Mesothelial cell of epicardium (in vitro differentiated cells): ENCODE measurements around the gene CARD9. TPM values are rescaled to one million over a fixed set of nuclear protein-coding genes. Genes with fewer than 3 reads are reported as not detected.

ENCODE experiments used
- DNase-seq, 2 experiments: peaks; one replicate each; pipeline ENCODE4 v3.0.0; 2021; ENCODE audit warnings: low spot score in 2 of 2; ENCODE audit not compliant: unreplicated experiment in 2 of 2
- H3K27ac Mint-ChIP-seq: 2 replicates; pipeline ENCODE4 v1.8.0; 2021; ENCODE audit warnings: mixed read lengths
- H3K27me3 Mint-ChIP-seq: 2 replicates; pipeline ENCODE4 v1.8.0; 2021; ENCODE audit warnings: low read depth, mixed read lengths
- H3K36me3 Mint-ChIP-seq: 2 replicates; pipeline ENCODE4 v1.8.0; 2021; ENCODE audit warnings: mixed read lengths
- H3K4me1 Mint-ChIP-seq: 2 replicates; pipeline ENCODE4 v1.8.0; 2021; ENCODE audit warnings: mixed read lengths
- H3K4me3 Mint-ChIP-seq: 2 replicates; pipeline ENCODE4 v1.8.0; 2021; ENCODE audit warnings: mild to moderate bottlenecking, moderate library complexity, mixed read lengths
- H3K9me3 Mint-ChIP-seq: 2 replicates; pipeline ENCODE4 v1.8.0; 2021; ENCODE audit warnings: mixed read lengths
- CTCF ChIP-seq: fragments of 200-600 bp; sonication (generic); IDR thresholded peaks from one replicate; pipeline ENCODE4 v1.5.0; 2021; ENCODE audit warnings: antibody characterized with exemption; ENCODE audit not compliant: unreplicated experiment
- total RNA-seq: library from RNA; stranded (reverse); gene quantifications from 3 replicates; pipeline ENCODE4 v1.2.1, GENCODE V29; 2021

The CARD9 gene
- total RNA-seq, 1 donor from 2014 or later = 4.9 TPM

GRCh38 chr9:136368190-136368589, 5.3 kb downstream of the CARD9 start:
- no peaks in the 10 kb centered on the region for H3K36me3 Mint-ChIP-seq
- DNase-seq = no peak
- no peaks in the 10 kb centered on the region for H3K9me3 Mint-ChIP-seq
- no peaks in the 10 kb centered on the region for H3K27me3 Mint-ChIP-seq
- H3K4me1 Mint-ChIP-seq = peaks cover 14% of the 10 kb centered on the region
- no peak overlapping the region for H3K27ac Mint-ChIP-seq
- TF ChIP-seq CTCF = no peak
- no peak overlapping the region for H3K4me3 Mint-ChIP-seq

GRCh38 chr9:136367296-136368145, 5.9 kb downstream of the CARD9 start:
- no peak overlapping the region for H3K27ac Mint-ChIP-seq
- H3K4me3 Mint-ChIP-seq = no peak overlapping the region
- H3K36me3 Mint-ChIP-seq = no peaks in the 10 kb centered on the region
- TF ChIP-seq CTCF = no peak
- H3K27me3 Mint-ChIP-seq = no peaks in the 10 kb centered on the region
- no peaks in the 10 kb centered on the region for H3K9me3 Mint-ChIP-seq
- no peak for DNase-seq
- H3K4me1 Mint-ChIP-seq = peaks cover 12% of the 10 kb centered on the region

GRCh38 chr9:136366826-136367225, 6.6 kb downstream of the CARD9 start:
- H3K9me3 Mint-ChIP-seq = no peaks in the 10 kb centered on the region
- TF ChIP-seq CTCF = no peak
- DNase-seq = no peak
- no peaks in the 10 kb centered on the region for H3K27me3 Mint-ChIP-seq
- H3K27ac Mint-ChIP-seq = no peak overlapping the region
- no peaks in the 10 kb centered on the region for H3K36me3 Mint-ChIP-seq
- peaks cover 9% of the 10 kb centered on the region for H3K4me1 Mint-ChIP-seq
- H3K4me3 Mint-ChIP-seq = no peak overlapping the region

GRCh38 chr9:136365775-136366222, 7.7 kb downstream of the CARD9 start:
- no peaks in the 10 kb centered on the region for H3K27me3 Mint-ChIP-seq
- no peak for TF ChIP-seq CTCF
- H3K27ac Mint-ChIP-seq = no peak overlapping the region

GRCh38 chr9:136364942-136365774, 8.3 kb downstream of the CARD9 start:
- Mint-ChIP-seq H3K4me3 (peak overlapping the region; percentile 20), H3K9me3 (no peaks in the 10 kb centered on the region), H3K4me1 (peaks cover 11% of the 10 kb centered on the region), H3K36me3 (no peaks in the 10 kb centered on the region), H3K27me3 (no peaks in the 10 kb centered on the region), H3K27ac (no peak overlapping the region)
- no peak for TF ChIP-seq CTCF
- no peak for DNase-seq

More at GRCh38 chr9:136365775-136366222, 7.7 kb downstream of the CARD9 start:
- Mint-ChIP-seq H3K4me3 (no peak overlapping the region), H3K36me3 (no peaks in the 10 kb centered on the region), H3K9me3 (no peaks in the 10 kb centered on the region), H3K4me1 (peaks cover 9% of the 10 kb centered on the region)
- DNase-seq = no peak
